Stimulated activated CD8-positive, alpha-beta memory T cell treated with anti-CD3 and anti-CD28 coated beads, Interleukin-15, amount 100 ng/mL, for 24 hours (primary cell): ENCODE data around the gene ESAM.

Source experiments
- DNase-seq: peaks from one replicate; pipeline ENCODE4 v3.0.0-alpha.2; 2020; ENCODE audit warnings: low read depth

The ESAM gene

DNA sequence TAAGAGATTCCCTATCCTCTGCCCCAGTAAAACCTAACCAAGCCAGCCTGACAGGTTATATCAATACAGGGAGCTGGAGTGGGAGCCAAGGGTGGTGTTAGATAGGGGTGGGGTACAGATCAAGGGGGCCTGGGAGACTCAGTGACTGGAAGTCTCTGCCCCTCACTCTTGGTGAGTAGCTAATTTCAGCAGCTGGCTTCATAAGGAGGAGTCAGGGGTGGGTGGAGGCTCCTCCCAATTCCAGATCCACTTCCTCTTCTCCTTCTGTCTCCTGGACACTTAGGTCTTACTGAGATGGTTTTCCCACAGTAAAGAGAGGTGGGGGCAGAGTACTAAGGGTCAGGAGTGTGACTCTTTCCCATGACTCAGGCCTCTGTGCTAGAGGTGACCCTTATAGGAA lies 8.9 kb downstream of the ESAM start:
- DNase-seq: no peak

DNA sequence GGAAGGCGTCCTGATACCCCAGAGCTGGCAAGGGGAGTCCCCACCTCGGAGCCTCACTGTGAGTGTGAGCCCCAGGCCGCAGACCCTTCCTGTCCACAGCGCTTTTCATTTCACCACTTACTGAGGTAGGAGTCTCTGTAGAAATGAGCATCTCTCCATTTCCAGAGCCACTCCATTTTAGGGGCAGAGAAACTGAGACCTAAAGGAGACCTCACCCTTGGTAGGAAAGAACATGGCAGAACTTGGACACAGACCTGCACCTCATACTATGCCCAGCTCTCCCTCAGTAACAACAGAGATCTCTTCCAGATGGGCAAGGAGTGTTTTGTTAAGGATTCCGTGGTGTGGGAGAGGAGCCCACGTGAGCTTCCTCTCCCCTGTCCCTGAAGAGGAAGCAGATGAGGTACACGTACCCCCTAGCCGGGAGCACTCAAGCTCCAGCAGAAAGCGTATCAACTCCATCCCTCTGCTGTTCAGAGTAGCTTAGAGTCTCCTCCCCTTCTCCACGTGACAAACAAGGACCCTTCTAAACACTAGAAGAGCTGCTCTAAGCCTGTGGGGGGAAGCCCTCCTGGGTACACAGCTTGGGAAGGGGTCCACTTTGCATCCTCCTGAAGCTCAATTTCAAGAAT lies 9.5 kb downstream of the ESAM start:
- DNase-seq: no peak

DNA sequence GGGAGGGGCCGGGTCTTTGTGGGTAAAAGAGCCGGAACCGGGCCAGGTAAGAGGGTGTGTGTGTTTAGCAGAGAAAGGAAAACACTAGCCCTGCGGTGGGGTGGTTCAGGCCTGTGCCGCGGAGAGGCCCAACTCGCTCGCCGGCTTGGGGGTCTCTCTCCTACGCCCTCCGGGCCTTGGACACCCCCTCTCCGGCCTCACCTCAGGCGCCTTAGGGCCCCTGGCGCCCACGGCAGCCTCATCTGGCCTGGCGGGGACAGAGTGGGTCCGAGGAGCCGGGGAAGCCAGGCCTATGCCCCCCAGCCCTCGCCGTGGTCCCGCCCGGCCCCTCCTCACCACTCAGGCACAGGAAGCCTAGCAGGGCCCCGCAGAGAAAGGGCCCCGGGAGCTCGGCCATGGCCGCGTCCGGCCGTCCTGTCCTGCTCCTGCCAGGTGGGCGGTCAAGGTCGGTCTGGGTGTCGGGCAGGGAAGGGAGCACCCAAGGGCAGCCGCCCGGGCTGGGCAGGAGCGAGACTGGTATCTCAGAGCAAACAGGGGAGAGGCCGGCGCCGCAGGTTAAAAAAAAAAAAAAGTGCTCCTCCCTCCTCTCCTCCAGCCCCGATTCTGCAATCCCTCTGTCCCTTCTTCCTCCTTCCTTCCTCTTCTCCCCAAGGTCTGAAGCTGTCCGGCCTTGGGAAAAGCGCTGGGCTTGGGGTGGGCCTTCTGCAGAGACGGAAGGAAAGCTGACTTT lies 10.2 kb downstream of the ESAM start, which contains the start of gene VSIG2:
Gene VSIG2, minus strand, starts transcription at position 515 of the 730 bp plus-strand sequence. Its CDS starts 118 bp downstream, at position 397.
- DNase-seq: no peak

DNA sequence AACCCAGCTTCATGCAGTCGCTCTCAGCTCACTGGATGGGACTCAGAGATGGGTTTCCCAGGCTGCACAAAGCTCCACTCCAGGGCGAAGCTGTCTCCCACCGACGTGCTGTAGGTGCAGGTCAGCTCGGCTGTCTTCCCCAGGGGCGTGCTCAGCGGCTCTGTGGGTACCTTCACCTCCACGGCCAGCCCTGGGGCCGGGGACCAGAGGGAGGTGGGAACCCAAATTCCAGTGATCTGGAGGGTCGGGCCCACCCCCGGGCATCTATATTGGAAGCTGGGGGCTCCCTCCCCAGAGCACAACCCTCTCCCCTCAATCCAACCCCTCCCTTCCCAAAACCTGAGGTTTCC lies 10.7 kb downstream of the ESAM start:
- no peak for DNase-seq

GRCh38 chr11:124749912-124750311 lies 12.2 kb downstream of the ESAM start:
- no peak for DNase-seq

DNA sequence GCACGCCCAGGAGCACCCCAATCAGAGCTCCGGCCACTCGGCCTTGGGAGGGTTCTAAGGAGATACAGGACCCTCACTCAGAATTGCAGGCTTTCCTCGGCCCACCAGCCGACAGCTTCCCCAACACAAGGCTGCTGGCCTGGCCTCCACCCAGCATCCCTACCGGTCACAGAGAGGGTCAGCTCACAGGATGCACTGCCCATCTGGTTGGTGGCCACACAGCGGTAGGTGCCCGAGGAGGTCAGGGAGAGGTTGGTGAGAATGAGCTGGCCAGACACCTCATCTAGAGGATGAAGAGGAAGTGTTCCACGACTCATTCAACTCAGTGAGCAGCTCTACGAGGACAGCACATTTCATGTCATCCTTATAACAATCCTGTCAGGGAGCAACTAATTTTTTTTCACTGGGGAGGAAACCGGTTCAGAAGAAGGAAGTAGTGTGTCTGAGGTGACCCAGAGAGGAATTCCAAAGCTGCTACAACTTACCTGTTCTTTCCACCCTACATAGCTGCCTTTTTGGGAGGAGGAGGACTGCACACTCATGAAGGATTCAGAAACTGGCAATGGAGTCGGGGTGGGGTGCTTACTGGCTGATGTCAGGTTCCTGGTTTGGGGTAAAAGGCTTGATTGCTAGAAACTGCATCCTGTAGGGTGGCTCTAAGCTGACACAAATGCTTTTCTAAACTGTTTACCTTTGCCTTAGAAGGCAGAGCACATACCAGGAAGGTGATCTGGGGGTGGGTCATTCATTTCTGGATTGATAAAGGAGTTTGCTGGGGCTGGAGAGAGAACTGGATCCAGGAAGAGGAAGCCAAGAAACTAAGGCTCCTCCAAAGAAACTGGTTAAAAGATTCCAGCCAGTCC lies 13.4 kb downstream of the ESAM start:
- DNase-seq: no peak

- no peak for DNase-seq
These were observed 14.0 kb downstream of the ESAM start for GRCh38 chr11:124748100-124748418.

- no peak for DNase-seq
These were observed 14.5 kb downstream of the ESAM start for GRCh38 chr11:124747406-124748099.

- peak; percentile 53 for DNase-seq
These were observed 15.4 kb downstream of the ESAM start for GRCh38 chr11:124746621-124747243.

DNA sequence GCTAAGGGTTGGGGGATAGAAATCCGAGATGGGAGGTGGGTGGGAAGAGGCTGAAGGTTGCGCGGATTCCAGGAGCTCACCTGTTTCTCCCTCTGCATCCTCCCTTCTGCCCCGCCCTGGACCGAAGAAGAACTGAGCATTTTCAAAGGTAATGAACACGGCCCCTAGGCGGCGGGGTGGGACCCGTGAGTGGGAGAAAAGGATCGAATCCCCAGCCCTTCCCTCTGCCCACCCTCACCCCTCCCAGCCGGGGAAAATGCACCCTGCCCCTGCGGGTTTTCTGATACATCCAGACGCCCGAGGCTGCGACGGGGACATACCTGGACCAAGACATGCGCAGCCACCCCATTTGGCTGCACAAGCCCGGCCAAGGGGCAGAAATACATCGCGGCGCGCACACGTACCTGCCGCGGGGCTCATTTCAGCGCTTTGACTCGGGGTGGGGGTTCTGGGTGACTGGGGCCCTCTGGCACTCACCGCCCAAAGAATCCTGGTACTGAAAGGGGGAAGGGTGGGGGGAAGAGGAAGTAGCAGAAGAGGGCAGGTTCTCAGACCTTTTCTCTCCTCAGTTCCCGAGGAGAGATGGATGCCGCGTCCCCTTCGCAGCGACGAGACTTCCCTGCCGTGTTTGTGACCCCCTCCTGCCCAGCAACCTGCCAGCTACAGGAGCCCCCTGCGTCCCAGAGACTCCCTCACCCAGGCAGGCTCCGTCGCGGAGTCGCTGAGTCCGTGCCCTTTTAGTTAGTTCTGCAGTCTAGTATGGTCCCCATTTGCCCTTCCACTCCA lies 16.1 kb downstream of the ESAM start:
- peak; percentile 6 for DNase-seq

- no peak for DNase-seq
These were observed 16.7 kb downstream of the ESAM start for GRCh38 chr11:124745270-124745834.

DNA sequence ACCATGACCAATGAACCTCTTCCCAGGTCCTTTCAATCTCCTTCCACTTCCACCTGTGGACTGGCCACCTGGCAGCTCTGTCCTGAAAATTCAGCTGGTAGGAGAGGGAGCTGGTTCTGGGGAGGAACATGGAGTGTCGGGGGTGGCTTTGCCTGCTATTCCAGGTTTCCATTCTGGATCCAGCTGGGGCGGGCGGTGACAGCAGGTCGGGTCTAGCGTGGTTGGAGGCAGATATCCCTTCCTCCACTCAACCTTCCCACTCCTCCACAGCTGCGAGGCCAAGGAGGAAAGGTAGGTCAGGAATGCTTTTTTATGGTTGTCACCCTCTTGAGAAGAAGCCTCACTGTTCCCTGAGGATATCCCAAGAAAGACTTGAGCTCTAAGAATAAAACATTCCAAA lies 19.0 kb downstream of the ESAM start:
- DNase-seq: no peak

- DNase-seq: no peak
These were observed 19.5 kb downstream of the ESAM start for GRCh38 chr11:124742555-124742954.

- peak; percentile 13 for DNase-seq
These were observed 21.7 kb downstream of the ESAM start for GRCh38 chr11:124740277-124740882.

GRCh38 chr11:124739479-124740276 lies 22.4 kb downstream of the ESAM start, which contains the start of gene NRGN:
Gene NRGN, plus strand, starts transcription at chr11:124739942. Its CDS starts 143 bp downstream, at chr11:124740085.
- peak; percentile 59 for DNase-seq

DNA sequence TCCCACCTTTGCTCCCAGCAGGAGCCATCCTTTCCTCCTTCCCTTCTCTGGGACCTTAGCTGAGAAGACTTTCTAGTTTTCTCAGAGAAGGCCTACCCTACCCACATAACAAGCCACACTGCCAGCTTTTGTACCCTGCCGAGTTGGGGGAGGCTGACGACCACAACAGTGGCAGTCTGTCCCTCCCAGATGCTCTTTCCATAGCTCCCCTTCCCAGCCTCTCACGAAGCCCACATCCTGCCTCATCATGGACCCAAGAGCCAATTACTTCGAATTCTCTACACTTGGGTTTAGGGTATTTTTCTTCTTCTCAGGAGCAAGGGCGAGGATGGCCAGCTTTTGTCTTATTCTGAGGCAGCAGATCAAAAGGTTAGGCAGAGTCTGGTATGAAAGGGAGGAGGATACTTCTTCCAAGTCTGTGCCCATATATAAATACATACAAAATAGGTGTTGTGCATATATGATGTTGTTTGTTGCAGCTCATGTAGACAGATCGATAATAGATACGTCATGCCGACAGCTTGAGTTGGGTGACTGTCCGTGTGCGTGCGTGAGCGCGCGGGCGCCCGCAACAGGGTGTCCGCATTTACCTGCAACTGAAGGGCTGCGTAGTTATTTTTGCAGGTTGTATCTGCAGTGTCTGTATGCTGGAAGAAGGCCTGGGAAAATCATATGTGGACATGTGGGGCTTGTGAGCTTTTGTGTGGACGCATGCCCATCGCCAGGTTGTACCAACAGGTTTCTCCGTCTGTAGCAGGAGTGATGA lies 23.2 kb downstream of the ESAM start:
- DNase-seq: no peak

GRCh38 chr11:124737638-124738305 lies 24.3 kb downstream of the ESAM start:
- DNase-seq: no peak

- no peak for DNase-seq
These were observed 25.4 kb downstream of the ESAM start for GRCh38 chr11:124736736-124737135.
